Transverse colon (tissue), 4 donors: ENCODE data around the gene PHF21B. TPM values are rescaled to one million over a fixed set of nuclear protein-coding genes. Genes with fewer than 3 reads are reported as not detected.

Source experiments
- DNase-seq: peaks from one replicate; pipeline ENCODE4 v3.0.0-alpha.2; 2019
- H3K27ac ChIP-seq, 4 donors: fragments of 200-600 bp; sonication (generic); 2 replicates each; pipeline ENCODE4 v1.5.1; 2016 to 2018; ENCODE audit warnings: inconsistent platforms in 4 of 4
- H3K27me3 ChIP-seq: fragments of 200-600 bp; sonication (generic); 2 replicates; pipeline ENCODE4 v1.5.1; 2017; ENCODE audit warnings: inconsistent platforms
- H3K36me3 ChIP-seq, 4 donors: fragments of 200-600 bp; sonication (generic); 2 replicates each; pipeline ENCODE4 v1.5.1; 2017 to 2019; ENCODE audit warnings: inconsistent platforms in 4 of 4
- H3K4me1 ChIP-seq, 4 donors: fragments of 200-600 bp; sonication (generic); 2 replicates each; pipeline ENCODE4 v1.5.1; 2017 to 2020; ENCODE audit warnings: inconsistent platforms in 4 of 4
- H3K4me3 ChIP-seq, 4 donors: fragments of 200-600 bp; sonication (generic); 1 replicate in 1 of 4; 2 replicates in 3 of 4; pipeline versions ENCODE4 v1.5.1 to v1.6.1; 2017 to 2019; ENCODE audit warnings: inconsistent platforms in 4 of 4
- H3K9me3 ChIP-seq, 2 donors: fragments of 200-600 bp; sonication (generic); 2 replicates each; pipeline ENCODE4 v1.5.1; 2017 to 2019; ENCODE audit warnings: inconsistent platforms in 2 of 2
- CTCF ChIP-seq, 5 experiments: fragments of 200-600 bp in 3 of 5; fragments of 450-650 bp in 2 of 5; sonication (generic) in 3 of 5; IDR thresholded peaks; 1 replicate in 2 of 5; 2 replicates in 3 of 5; pipeline ENCODE4 v1.5.1; 2016 to 2017; ENCODE audit warnings: antibody characterized with exemption in 5 of 5, inconsistent platforms in 3 of 5, mild to moderate bottlenecking in 2 of 5, moderate library complexity in 1 of 5
- EP300 ChIP-seq: sonication (generic); formaldehyde crosslinking; IDR thresholded peaks from one replicate; pipeline ENCODE4 v1.6.1; 2017; ENCODE audit warnings: antibody characterized with exemption, low read depth
- POLR2A ChIP-seq: fragments of 450-650 bp; IDR thresholded peaks from one replicate; pipeline ENCODE4 v1.6.1; 2016; ENCODE audit warnings: antibody characterized with exemption, mild to moderate bottlenecking, moderate library complexity
- POLR2AphosphoS5 ChIP-seq, 3 donors: sonication (generic); formaldehyde crosslinking; IDR thresholded peaks; one replicate each; pipeline ENCODE4 v1.6.1; 2016; ENCODE audit warnings: antibody characterized with exemption in 3 of 3
- WGBS, 2 donors: methylation state at CpG; one replicate each; pipeline ENCODE4 v1.1.5; 2018; ENCODE audit warnings: low coverage in 1 of 2; 5-methylcytosine and 5-hydroxymethylcytosine counted together
- in situ Hi-C, 4 donors: fragments of 200-750 bp; cut with MboI; loops; one replicate each; pipeline versions ENCODE4 v1.15.0 to v1.15.1; 2017; ENCODE audit warnings: low sequenced_read_pairs in 3 of 4, low pct_ligation_motif_present in 1 of 4, low pct_unique_long_range_greater_than_20kb in 1 of 4
- intact Hi-C: fragments of 100-400 bp; cut with DNase I; formaldehyde crosslinking; loops from one replicate; pipeline ENCODE4 v1.15.1; 2023; ENCODE audit warnings: low total_unique reads
- total RNA-seq, 4 donors: library from RNA; depleted of rRNA; stranded (reverse); fragments of >200 nt; gene quantifications; one replicate each; pipeline ENCODE4 v1.1.0, GENCODE V29; 2016

The PHF21B gene
- not detected for total RNA-seq

GRCh38 chr22:45009606-45010531, at the start of gene PHF21B:
TSS of gene PHF21B (minus strand) at chr22:45010005. CDS start at chr22:45009549, 456 bp downstream.
- TF ChIP-seq EP300 (no peak), CTCF (IDR thresholded peaks at IDR 0.05) (no peak), POLR2A (no peak), POLR2AphosphoS5 (IDR thresholded peaks at IDR 0.05) (no peak)
- WGBS, 2 donors: 3 to 5% methylated on average over 14 to 32 of the region's 121 CpGs
- Histone ChIP-seq H3K4me1 (peaks cover 0 to 45% (median 29%) of the 10 kb centered on the region in 4 donors), H3K9me3 (no peaks in the 10 kb centered on the region), H3K4me3 (peak within 1 kb of the TSS; percentile 22 to 45 (median 30)), H3K27me3 (peaks cover 87% of the 10 kb centered on the region), H3K36me3 (no peaks in the 10 kb centered on the region), H3K27ac (no peak within 1 kb of the TSS)
- DNase-seq: no peak
- intact Hi-C loops (no loop called here), in situ Hi-C loops (no loop called here)

- intact Hi-C loops (no loop called here), in situ Hi-C loops (no loop called here)
- Histone ChIP-seq H3K27me3 (peaks cover 3% of the 10 kb centered on the region), H3K4me3 (no peak overlapping the region), H3K36me3 (no peaks in the 10 kb centered on the region), H3K4me1 (no peaks in the 10 kb centered on the region), H3K27ac (no peak overlapping the region), H3K9me3 (no peaks in the 10 kb centered on the region)
- WGBS, 2 donors: 92% methylated on average over 5 of the region's 5 CpGs; no CpG with 5 or more reads in 1 of the 2 donors
- no peak for DNase-seq
- TF ChIP-seq CTCF (IDR thresholded peaks at IDR 0.05) (no peak), POLR2A (no peak), EP300 (no peak), POLR2AphosphoS5 (IDR thresholded peaks at IDR 0.05) (no peak)
These were observed 49.5 kb upstream of the PHF21B start for GRCh38 chr22:45059296-45059695.

GRCh38 chr22:45058622-45058912, 48.8 kb upstream of the PHF21B start:
- TF ChIP-seq CTCF (IDR thresholded peaks at IDR 0.05) (no peak), POLR2A (no peak), EP300 (no peak), POLR2AphosphoS5 (IDR thresholded peaks at IDR 0.05) (no peak)
- intact Hi-C loops (no loop called here), in situ Hi-C loops (no loop called here)
- Histone ChIP-seq H3K27ac (no peak overlapping the region), H3K4me3 (no peak overlapping the region), H3K4me1 (no peaks in the 10 kb centered on the region), H3K36me3 (no peaks in the 10 kb centered on the region), H3K9me3 (no peaks in the 10 kb centered on the region), H3K27me3 (peaks cover 6% of the 10 kb centered on the region)
- 77 to 82% methylated on average over 2 of the region's 2 CpGs for WGBS, 2 donors
- DNase-seq: no peak

- Histone ChIP-seq H3K27ac (no peak overlapping the region), H3K4me3 (no peak overlapping the region), H3K27me3 (peaks cover 7% of the 10 kb centered on the region), H3K9me3 (no peaks in the 10 kb centered on the region), H3K36me3 (no peaks in the 10 kb centered on the region), H3K4me1 (no peaks in the 10 kb centered on the region)
- intact Hi-C loops (no loop called here), in situ Hi-C loops (no loop called here)
- WGBS, 2 donors: 81 to 100% methylated on average over 3 to 15 of the region's 15 CpGs
- TF ChIP-seq POLR2AphosphoS5 (IDR thresholded peaks at IDR 0.05) (no peak), POLR2A (no peak), EP300 (no peak), CTCF (IDR thresholded peaks at IDR 0.05) (no peak)
- no peak for DNase-seq
These were observed 46.1 kb upstream of the PHF21B start for GRCh38 chr22:45055936-45056335.
